Measurements from ENCODE around the gene ZPR1. TPM values are rescaled to one million over a fixed set of nuclear protein-coding genes. Genes with fewer than 3 reads are reported as not detected.

The ZPR1 gene
- total and polyA plus RNA-seq, 2 of the 4 experiments (the other 2 are of a cell fraction): 40.8 to 52.0 TPM

DNA sequence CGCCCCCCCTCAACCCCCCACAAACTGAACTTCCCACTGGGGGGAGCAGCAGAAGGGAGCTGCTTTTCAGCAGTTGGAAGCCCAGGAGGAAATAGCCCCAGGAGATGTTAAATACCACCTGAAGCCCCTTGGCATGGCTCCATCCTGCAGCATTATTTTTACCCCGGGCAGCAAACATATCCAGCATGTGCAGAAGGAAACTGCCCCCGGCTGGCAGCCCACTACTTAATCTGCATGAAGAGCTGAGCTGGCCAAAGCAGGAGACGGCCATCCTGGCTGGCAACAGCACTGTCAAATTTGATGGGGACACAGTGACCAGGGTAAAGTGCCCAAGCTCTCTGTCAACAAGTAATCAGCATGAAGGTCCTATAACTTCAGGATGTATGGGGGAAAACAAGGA lies 47.1 kb downstream of the ZPR1 start:
- peaks cover 10% of the 10 kb centered on the region; the same call in 1 of the 2 replicates for H3K9me1 ChIP-seq (ENCODE audit: insufficient read depth, low read length)
- no peaks in the 10 kb centered on the region for H3K27me3 ChIP-seq (ENCODE audit: control insufficient read depth, insufficient read depth, low read length)
- TF ChIP-seq CEBPB (IDR thresholded peaks at IDR 0.05; ENCODE audit: low read depth, low read length) (no peak), FOS (IDR thresholded peaks at IDR 0.05; ENCODE audit: low read depth, low read length) (no peak), CHD1 (IDR thresholded peaks at IDR 0.05; ENCODE audit: low read depth, low read length) (no peak), BHLHE40 (IDR thresholded peaks at IDR 0.05; ENCODE audit: low read depth, low read length) (no peak), RFX5 (IDR thresholded peaks at IDR 0.05; ENCODE audit: low read depth, low read length) (no peak), NFE2L2 (IDR thresholded peaks at IDR 0.05; ENCODE audit: low read depth, low read length) (no peak), MAFK (IDR thresholded peaks at IDR 0.05; ENCODE audit: low read depth, low read length) (no peak), RCOR1 (IDR thresholded peaks at IDR 0.05; ENCODE audit: insufficient replicate concordance, low read length) (no peak), MXI1 (IDR thresholded peaks at IDR 0.05; ENCODE audit: borderline replicate concordance, low read depth, low read length) (no peak), SMC3 (IDR thresholded peaks at IDR 0.05; ENCODE audit: low read depth, low read length) (no peak), MAZ (IDR thresholded peaks at IDR 0.05; ENCODE audit: borderline replicate concordance, low read depth, low read length) (no peak), ELK1 (IDR thresholded peaks at IDR 0.05; ENCODE audit: borderline replicate concordance, low read depth, low read length) (no peak)
- TF ChIP-seq, protein P1, sequence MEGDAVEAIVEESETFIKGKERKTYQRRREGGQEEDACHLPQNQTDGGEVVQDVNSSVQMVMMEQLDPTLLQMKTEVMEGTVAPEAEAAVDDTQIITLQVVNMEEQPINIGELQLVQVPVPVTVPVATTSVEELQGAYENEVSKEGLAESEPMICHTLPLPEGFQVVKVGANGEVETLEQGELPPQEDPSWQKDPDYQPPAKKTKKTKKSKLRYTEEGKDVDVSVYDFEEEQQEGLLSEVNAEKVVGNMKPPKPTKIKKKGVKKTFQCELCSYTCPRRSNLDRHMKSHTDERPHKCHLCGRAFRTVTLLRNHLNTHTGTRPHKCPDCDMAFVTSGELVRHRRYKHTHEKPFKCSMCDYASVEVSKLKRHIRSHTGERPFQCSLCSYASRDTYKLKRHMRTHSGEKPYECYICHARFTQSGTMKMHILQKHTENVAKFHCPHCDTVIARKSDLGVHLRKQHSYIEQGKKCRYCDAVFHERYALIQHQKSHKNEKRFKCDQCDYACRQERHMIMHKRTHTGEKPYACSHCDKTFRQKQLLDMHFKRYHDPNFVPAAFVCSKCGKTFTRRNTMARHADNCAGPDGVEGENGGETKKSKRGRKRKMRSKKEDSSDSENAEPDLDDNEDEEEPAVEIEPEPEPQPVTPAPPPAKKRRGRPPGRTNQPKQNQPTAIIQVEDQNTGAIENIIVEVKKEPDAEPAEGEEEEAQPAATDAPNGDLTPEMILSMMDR (conservative IDR thresholded peaks at IDR 0.05; ENCODE audit: low read depth, low read length): no peak
- TF ChIP-seq, protein P2, sequence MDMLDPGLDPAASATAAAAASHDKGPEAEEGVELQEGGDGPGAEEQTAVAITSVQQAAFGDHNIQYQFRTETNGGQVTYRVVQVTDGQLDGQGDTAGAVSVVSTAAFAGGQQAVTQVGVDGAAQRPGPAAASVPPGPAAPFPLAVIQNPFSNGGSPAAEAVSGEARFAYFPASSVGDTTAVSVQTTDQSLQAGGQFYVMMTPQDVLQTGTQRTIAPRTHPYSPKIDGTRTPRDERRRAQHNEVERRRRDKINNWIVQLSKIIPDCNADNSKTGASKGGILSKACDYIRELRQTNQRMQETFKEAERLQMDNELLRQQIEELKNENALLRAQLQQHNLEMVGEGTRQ (IDR thresholded peaks at IDR 0.05; ENCODE audit: low read depth, low read length): no peak
- no peak overlapping the region for H3K56ac ChIP-seq (ENCODE audit: extremely low read depth, insufficient read depth, low read length)
- H3K4me3 ChIP-seq (ENCODE audit: insufficient read depth, low read depth, low read length): no peak overlapping the region
- H2BK120ac ChIP-seq (ENCODE audit: low read depth, low read length): no peak overlapping the region
- in situ Hi-C loops (cut with MboI; ENCODE audit: low sequenced_read_pairs): no loop called here
- H3K4me1 ChIP-seq (ENCODE audit: control insufficient read depth, insufficient read depth, low read length): peaks cover 7% of the 10 kb centered on the region
- H4K8ac ChIP-seq (ENCODE audit: low read depth in 2 of 2, low read length in 2 of 2): no peak overlapping the region
- no peak overlapping the region for H4K5ac ChIP-seq (ENCODE audit: low read depth, low read length)
- no peak overlapping the region for H3K14ac ChIP-seq (replicated peaks; ENCODE audit: low read depth, low read length)
- DNase-seq: no peak
- POLR2A ChIA-PET (ENCODE audit: unreplicated experiment): no interaction called here
- H2BK5ac ChIP-seq (ENCODE audit: low read depth, low read length, poor library complexity, severe bottlenecking): no peak overlapping the region
- no peak for ATAC-seq (ENCODE audit: low read depth)
- BruUV-seq (replicated peaks): no TSS peak
- WGBS, 2 experiments (ENCODE audit: extremely low coverage in 2 of 2, insufficient read length in 1 of 2): no CpG with 5 or more reads among the region's 4 CpGs
- CTCF ChIA-PET: interaction anchor here (1.8 kb wide), 1 partner anchor 8 kb away, joined by 6 read pairs; no protein-coding TSS in a partner anchor
- H3K9ac ChIP-seq (ENCODE audit: low read depth, low read length): no peak overlapping the region
- no peak overlapping the region for H2AK5ac ChIP-seq (ENCODE audit: low read depth, low read length)
- dilution Hi-C loops (cut with HindIII; ENCODE audit: low sequenced_read_pairs, unreplicated experiment): no loop called here
- intact Hi-C loops (cut with micrococcal nuclease): loop anchor here (10.0 kb wide), 1 partner anchor 644 kb away; no protein-coding TSS in a partner anchor
- H3K27ac ChIP-seq (ENCODE audit: insufficient read depth, low read length): no peak overlapping the region
- no peaks in the 10 kb centered on the region for H3K9me3 ChIP-seq (ENCODE audit: control insufficient read depth, insufficient read depth, low read length)
- no peak overlapping the region for H4K91ac ChIP-seq (ENCODE audit: insufficient read depth, low read depth, low read length)
- H3K18ac ChIP-seq (ENCODE audit: low read depth, low read length): no peak overlapping the region
- no peak overlapping the region for H2BK20ac ChIP-seq (ENCODE audit: low read depth, low read length)
- H3K23ac ChIP-seq (ENCODE audit: low read depth, low read length): no peak overlapping the region
- H3K4ac ChIP-seq (ENCODE audit: low read depth, low read length): no peak overlapping the region
- H2BK15ac ChIP-seq (ENCODE audit: low read depth, low read length): no peak overlapping the region
- no peak overlapping the region for H3K4me2 ChIP-seq (ENCODE audit: low read depth, low read length)
- no peaks in the 10 kb centered on the region for H4K20me1 ChIP-seq (ENCODE audit: insufficient read depth, low read length)
- H2AK9ac ChIP-seq (replicated peaks; ENCODE audit: low read depth, low read length, poor library complexity): no peak overlapping the region
- no peak overlapping the region for H2AFZ ChIP-seq (replicated peaks; ENCODE audit: low read length, poor library complexity)
- H3K36me3 ChIP-seq (ENCODE audit: control insufficient read depth, insufficient read depth, low read length): no peaks in the 10 kb centered on the region
- H3K79me1 ChIP-seq (ENCODE audit: low read depth in 1 of 2, low read length in 2 of 2): no peaks in the 10 kb centered on the region
